HT-29 (cell line): Measurements from ENCODE around the gene ODF2. TPM values are rescaled to one million over a fixed set of nuclear protein-coding genes. Genes with fewer than 3 reads are reported as not detected.
"Not testable (repeated sequence)": the region's sequence is repeated elsewhere in the genome, so short reads cannot be mapped to it uniquely, and the experiment has no call there.

Experiments
- DNase-seq: peaks from one replicate; pipeline ENCODE4 v3.0.0-alpha.2; 2015; ENCODE audit warnings: low spot score
- total RNA-seq: library from RNA; depleted of rRNA; stranded (reverse); fragments of >200 nt; shearing (Covaris generic); gene quantifications from 2 replicates; pipeline ENCODE4 v1.2.3, GENCODE V29; 2014

Gene ODF2
- total RNA-seq, 1 experiment from 2014 or later: 34.2 TPM

- DNase-seq: not testable (repeated sequence)
These were observed 32.5 kb upstream of the ODF2 start for GRCh38 chr9:128423356-128423755.

- no peak for DNase-seq
These were observed 31.5 kb upstream of the ODF2 start for GRCh38 chr9:128424268-128424780.

GRCh38 chr9:128428644-128429512 is 26.9 kb upstream of the ODF2 start:
- DNase-seq: no peak

GRCh38 chr9:128429513-128430086 is 26.2 kb upstream of the ODF2 start:
- DNase-seq: no peak

- no peak for DNase-seq
These were observed 24.6 kb upstream of the ODF2 start for GRCh38 chr9:128431207-128431606.

GRCh38 chr9:128434340-128434739 is 21.5 kb upstream of the ODF2 start:
- DNase-seq: no peak

- no peak for DNase-seq
These were observed 20.2 kb upstream of the ODF2 start for GRCh38 chr9:128435611-128436010.

GRCh38 chr9:128438343-128439109 is 17.3 kb upstream of the ODF2 start:
- peak; percentile 89 for DNase-seq

GRCh38 chr9:128439273-128439672 is 16.5 kb upstream of the ODF2 start:
- DNase-seq: no peak

- DNase-seq: no peak
These were observed 13.7 kb upstream of the ODF2 start for GRCh38 chr9:128442150-128442549.

- DNase-seq: not testable (repeated sequence)
These were observed 9.3 kb upstream of the ODF2 start for GRCh38 chr9:128446505-128446904.

- DNase-seq: no peak
These were observed 7.1 kb upstream of the ODF2 start for GRCh38 chr9:128448746-128449145.

- no peak for DNase-seq
These were observed 815 bp upstream of the ODF2 start for GRCh38 chr9:128454991-128455390.

GRCh38 chr9:128456613-128457061 is 831 bp downstream of the ODF2 start:
- peak; percentile 52 for DNase-seq

GRCh38 chr9:128457207-128457606 is 1.4 kb downstream of the ODF2 start:
- no peak for DNase-seq

GRCh38 chr9:128459011-128459410 is 3.2 kb downstream of the ODF2 start:
- no peak for DNase-seq

GRCh38 chr9:128469070-128469469 is 13.3 kb downstream of the ODF2 start:
- no peak for DNase-seq

GRCh38 chr9:128470560-128470959 is 14.8 kb downstream of the ODF2 start:
- no peak for DNase-seq

GRCh38 chr9:128473104-128473503 is 17.3 kb downstream of the ODF2 start:
- DNase-seq: no peak

- DNase-seq: no peak
These were observed 20.1 kb downstream of the ODF2 start for GRCh38 chr9:128475867-128476266.

- DNase-seq: no peak
These were observed 23.5 kb downstream of the ODF2 start for GRCh38 chr9:128479262-128479661.

GRCh38 chr9:128481561-128481960 is 25.8 kb downstream of the ODF2 start:
- no peak for DNase-seq
